Ovary (tissue), 10 donors: ENCODE data around the gene NUTM1. TPM values are rescaled to one million over a fixed set of nuclear protein-coding genes. Genes with fewer than 3 reads are reported as not detected.

Source experiments
- DNase-seq, 5 donors: peaks; one replicate each; pipeline ENCODE4 v3.0.0-alpha.2; 2019 to 2020
- H3K27ac ChIP-seq, 2 donors: fragments of 200-600 bp; one replicate each; pipeline versions ENCODE4 v1.5.1 to v1.8.0; 2019 to 2022
- H3K27me3 ChIP-seq: fragments of 200-600 bp; one replicate; pipeline ENCODE4 v1.8.0; 2022
- H3K36me3 ChIP-seq: fragments of 200-600 bp; sonication (generic); one replicate; pipeline ENCODE4 v1.5.1; 2019
- H3K4me1 ChIP-seq: one replicate; pipeline ENCODE4 v1.8.1; 2013; ENCODE audit warnings: mild to moderate bottlenecking, moderate library complexity; ENCODE audit not compliant: insufficient read depth
- H3K4me3 ChIP-seq: fragments of 200-600 bp; sonication (generic); one replicate; pipeline ENCODE4 v1.5.1; 2017
- H3K9me3 ChIP-seq, 2 donors: fragments of 200-600 bp in 1 of 2; sonication (generic) in 1 of 2; one replicate each; pipeline versions ENCODE4 v1.5.1 to v1.8.1; 2013 to 2019; ENCODE audit warnings: mild to moderate bottlenecking in 1 of 2, moderate library complexity in 1 of 2
- CTCF ChIP-seq, 3 donors: fragments of 450-650 bp in 2 of 3; fragments of 200-600 bp in 1 of 3; IDR thresholded peaks; one replicate each; pipeline versions ENCODE4 v1.5.1 to v1.8.0; 2016 to 2022; ENCODE audit warnings: antibody characterized with exemption in 3 of 3, mild to moderate bottlenecking in 1 of 3
- EP300 ChIP-seq: sonication (generic); formaldehyde crosslinking; IDR thresholded peaks from one replicate; pipeline ENCODE4 v1.6.1; 2017; ENCODE audit warnings: antibody characterized with exemption
- POLR2A ChIP-seq: fragments of 450-650 bp; IDR thresholded peaks from one replicate; pipeline ENCODE4 v1.6.1; 2017; ENCODE audit warnings: antibody characterized with exemption, mild to moderate bottlenecking, moderate library complexity
- WGBS, 3 donors: extraction: QIAGEN DNeasy Blood & Tissue Kit in 1 of 3; methylation state at CpG; one replicate each; pipeline versions ENCODE4 v1.1.5 to v1.1.7; 2013 to 2017; 5-methylcytosine and 5-hydroxymethylcytosine counted together
- intact Hi-C, 4 donors: fragments of 100-400 bp; cut with DNase I; formaldehyde crosslinking; loops; one replicate each; pipeline versions ENCODE4 v1.11.0 to v1.15.1; 2022 to 2023
- long read RNA-seq, 3 donors: library from polyadenylated mRNA in 2 of 3; unstranded in 2 of 3; transcript quantifications; one replicate each; pipeline ENCODE4 v2.0.0 and lab custom pipeline, GENCODE V29; 2021 to 2026
- polyA plus RNA-seq, 2 donors: library from polyadenylated mRNA; stranded (reverse); fragments of 200-250 nt in 1 of 2; fragments of 350-450 nt in 1 of 2; fragmentation: Illumina TruSeq in 1 of 2; extraction: RNeasy Lipid Tissue Mini Kit (QIAGEN cat#74804) in 1 of 2; gene quantifications; one replicate each; pipeline ENCODE4 v1.2.3, GENCODE V29; 2013 to 2014
- total RNA-seq, 7 donors: library from RNA; depleted of rRNA in 2 of 7; stranded (reverse); fragments of >200 nt in 2 of 7; fragmentation: NEBNext Ultra II Directional in 3 of 7; extraction: Animal tissue kit (Norgen Biotek cat#: 25700) in 3 of 7; gene quantifications; one replicate each; pipeline versions ENCODE4 v1.1.0 to v1.2.4, GENCODE V29; 2016 to 2023
- donor health status: DM: no; HTN: no; CAD: no; lungs with moderate emphysema.
- donor health status: DM: no; HTN: no; CAD: no.
- donor health status: Bipolar disorder and iron deficiency.
- donor health status: DM: yes; HTN: yes; CAD: no.
- donor health status: DM: no; HTN: no; CAD: no.
- donor health status: DM: yes; HTN: yes; CAD: no.

Gene NUTM1
- total RNA-seq (not detected), polyA plus RNA-seq (not detected)
- long read RNA-seq, donor 1 = 0 reads
- long read RNA-seq, donor 2 = 0 reads
- long read RNA-seq, donor 3 = 0 reads

GRCh38 chr15:34342737-34343575, at the start of gene NUTM1, which contains the start of gene NOP10:
Gene NUTM1, plus strand, starts transcription at chr15:34343315. Its CDS starts 382 bp downstream, at chr15:34343697.
Gene NOP10, minus strand, starts transcription at chr15:34343136. Its CDS starts 63 bp downstream, at chr15:34343073.
- intact Hi-C loops = loop anchor here in 1 of 4 donors (10.0 kb wide), 1 partner anchor 242 kb away; the partner anchor contains the start of gene GOLGA8B
- WGBS, 3 donors = 1 to 2% (median 1%) methylated on average over 38 of the region's 38 CpGs

GRCh38 chr15:34297059-34297458, 46.1 kb upstream of the NUTM1 start:
- H3K36me3 ChIP-seq = no peaks in the 10 kb centered on the region
- no peaks in the 10 kb centered on the region for H3K9me3 ChIP-seq
- H3K4me1 ChIP-seq = no peaks in the 10 kb centered on the region
- no peaks in the 10 kb centered on the region for H3K27me3 ChIP-seq
- H3K4me3 ChIP-seq = no peak overlapping the region
- DNase-seq = no peak
- TF ChIP-seq POLR2A (no peak), CTCF (IDR thresholded peaks at IDR 0.05) (no peak), EP300 (no peak)
- intact Hi-C loops = no loop called here
- WGBS, 3 donors = 37 to 41% (median 38%) methylated on average over 1 of the region's 1 CpG
- no peak overlapping the region for H3K27ac ChIP-seq

More at GRCh38 chr15:34342737-34343575, at the start of gene NUTM1, which contains the start of gene NOP10:
- no peaks in the 10 kb centered on the region for H3K9me3 ChIP-seq
- TF ChIP-seq POLR2A (peak; percentile 64), EP300 (no peak), CTCF (IDR thresholded peaks at IDR 0.05) (peak; percentile 92 to 99 (median 93))
- peak within 1 kb of the TSS; percentile 89 for H3K4me3 ChIP-seq
- no peaks in the 10 kb centered on the region for H3K27me3 ChIP-seq
- H3K27ac ChIP-seq = peak within 1 kb of the TSS in 1 of 2 donors; percentile 63
- no peaks in the 10 kb centered on the region for H3K36me3 ChIP-seq
- peaks cover 10% of the 10 kb centered on the region for H3K4me1 ChIP-seq
- DNase-seq = peak; percentile 84 to 92 (median 91)

GRCh38 chr15:34301058-34301457, 42.1 kb upstream of the NUTM1 start:
- Histone ChIP-seq H3K9me3 (no peaks in the 10 kb centered on the region), H3K27ac (no peak overlapping the region), H3K27me3 (no peaks in the 10 kb centered on the region), H3K4me3 (no peak overlapping the region), H3K36me3 (no peaks in the 10 kb centered on the region), H3K4me1 (no peaks in the 10 kb centered on the region)
- intact Hi-C loops = no loop called here
- no peak for DNase-seq
- 85 to 97% (median 88%) methylated on average over 3 of the region's 3 CpGs for WGBS, 3 donors
- TF ChIP-seq CTCF (IDR thresholded peaks at IDR 0.05) = no peak
- no peak for TF ChIP-seq POLR2A
- TF ChIP-seq EP300 = no peak

GRCh38 chr15:34304613-34305012, 38.5 kb upstream of the NUTM1 start:
- no peaks in the 10 kb centered on the region for H3K27me3 ChIP-seq
- H3K9me3 ChIP-seq = no peaks in the 10 kb centered on the region
- no peak overlapping the region for H3K4me3 ChIP-seq
- no peaks in the 10 kb centered on the region for H3K4me1 ChIP-seq
- no peak overlapping the region for H3K27ac ChIP-seq
- DNase-seq = no peak
- H3K36me3 ChIP-seq = no peaks in the 10 kb centered on the region
- no peak for TF ChIP-seq POLR2A
- TF ChIP-seq EP300 = no peak
- no peak for TF ChIP-seq CTCF (IDR thresholded peaks at IDR 0.05)
- intact Hi-C loops = no loop called here
